NCI-H1048 (cell line): ENCODE data around the gene ITPR1.

Source experiments
- DNase-seq: peaks from one replicate; lab custom pipeline; 2025; lab: John Stamatoyannopoulos, UW

ITPR1 gene

GRCh38 chr3:4814305-4814903 is 321.3 kb downstream of the ITPR1 start:
- DNase-seq = no peak

- no peak for DNase-seq
Measured at GRCh38 chr3:4814904-4815574, 321.9 kb downstream of the ITPR1 start.

- no peak for DNase-seq
Measured at GRCh38 chr3:4816306-4816705, 323.2 kb downstream of the ITPR1 start.

- no peak for DNase-seq
Measured at GRCh38 chr3:4816718-4817117, 323.6 kb downstream of the ITPR1 start.

GRCh38 chr3:4817128-4817527 is 324.0 kb downstream of the ITPR1 start:
- no peak for DNase-seq

- no peak for DNase-seq
Measured at GRCh38 chr3:4818164-4818563, 325.0 kb downstream of the ITPR1 start.

GRCh38 chr3:4818986-4819693 is 326.0 kb downstream of the ITPR1 start:
- DNase-seq = no peak

- no peak for DNase-seq
Measured at GRCh38 chr3:4819746-4820145, 326.6 kb downstream of the ITPR1 start.

- no peak for DNase-seq
Measured at GRCh38 chr3:4820296-4821121, 327.4 kb downstream of the ITPR1 start.

- DNase-seq = no peak
Measured at GRCh38 chr3:4821338-4821737, 328.2 kb downstream of the ITPR1 start.

GRCh38 chr3:4821975-4822374 is 328.8 kb downstream of the ITPR1 start:
- DNase-seq = no peak

- no peak for DNase-seq
Measured at GRCh38 chr3:4822568-4822967, 329.4 kb downstream of the ITPR1 start.

GRCh38 chr3:4823385-4823784 is 330.2 kb downstream of the ITPR1 start:
- DNase-seq = no peak

- DNase-seq = no peak
Measured at GRCh38 chr3:4823986-4824925, 331.1 kb downstream of the ITPR1 start.

- no peak for DNase-seq
Measured at GRCh38 chr3:4824926-4825325, 331.8 kb downstream of the ITPR1 start.

- no peak for DNase-seq
Measured at GRCh38 chr3:4825436-4826236, 332.5 kb downstream of the ITPR1 start.

- no peak for DNase-seq
Measured at GRCh38 chr3:4826237-4827100, 333.3 kb downstream of the ITPR1 start.

- DNase-seq = no peak
Measured at GRCh38 chr3:4827767-4828166, 334.6 kb downstream of the ITPR1 start.

GRCh38 chr3:4828279-4829030 is 335.3 kb downstream of the ITPR1 start:
- no peak for DNase-seq
